Measurements from ENCODE around the gene AGPAT4. TPM values are rescaled to one million over a fixed set of nuclear protein-coding genes. Genes with fewer than 3 reads are reported as not detected.

The AGPAT4 gene
- polyA plus RNA-seq, 3 donors: 1.1 to 3.7 (median 1.6) TPM

DNA sequence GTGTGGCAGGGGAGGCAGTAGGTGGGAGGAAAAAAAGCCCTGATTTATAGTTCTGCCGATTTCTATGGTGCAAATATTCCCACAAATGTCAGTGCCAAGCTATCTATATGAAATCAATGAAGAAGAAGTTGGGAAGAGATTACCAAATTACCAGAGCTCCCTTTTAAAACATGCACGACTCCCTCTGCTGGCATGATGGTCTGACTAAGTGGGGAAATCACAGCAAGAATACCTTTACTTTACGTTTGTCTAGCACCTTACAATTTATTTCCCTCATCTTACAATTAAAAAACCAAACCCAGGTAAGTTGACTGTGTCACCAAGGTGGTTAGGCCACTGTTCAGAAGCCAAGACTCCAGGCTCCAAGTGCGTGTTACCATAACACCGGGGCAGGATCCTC lies 55.6 kb downstream of the AGPAT4 start:
- WGBS, 3 donors: 91 to 96% (median 92%) methylated on average over 5 of the region's 5 CpGs
- no peak overlapping the region for H3K27ac ChIP-seq (ENCODE audit: low read depth, low read length)

DNA sequence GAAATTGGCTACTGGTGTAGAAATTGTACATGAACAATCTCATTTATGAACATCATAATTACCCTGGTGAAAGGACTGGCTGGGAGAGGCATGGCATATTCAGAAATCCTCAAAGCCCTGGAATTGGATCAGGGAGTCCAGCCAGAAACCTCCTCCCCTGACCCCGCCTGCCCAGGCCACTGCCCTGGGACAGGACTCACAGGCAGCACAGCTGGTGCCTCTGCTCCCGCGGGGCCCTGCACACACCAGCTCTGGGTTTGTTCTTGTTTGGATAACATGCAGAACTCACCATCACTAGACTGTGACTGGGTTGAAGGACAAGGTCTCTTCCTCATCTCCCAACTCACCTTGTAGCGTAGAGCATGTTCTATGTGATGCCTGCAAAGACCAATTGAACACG lies 56.2 kb downstream of the AGPAT4 start:
- H3K27ac ChIP-seq (ENCODE audit: low read depth, low read length): no peak overlapping the region
- 96 to 97% (median 97%) methylated on average over 5 of the region's 5 CpGs for WGBS, 3 donors

DNA sequence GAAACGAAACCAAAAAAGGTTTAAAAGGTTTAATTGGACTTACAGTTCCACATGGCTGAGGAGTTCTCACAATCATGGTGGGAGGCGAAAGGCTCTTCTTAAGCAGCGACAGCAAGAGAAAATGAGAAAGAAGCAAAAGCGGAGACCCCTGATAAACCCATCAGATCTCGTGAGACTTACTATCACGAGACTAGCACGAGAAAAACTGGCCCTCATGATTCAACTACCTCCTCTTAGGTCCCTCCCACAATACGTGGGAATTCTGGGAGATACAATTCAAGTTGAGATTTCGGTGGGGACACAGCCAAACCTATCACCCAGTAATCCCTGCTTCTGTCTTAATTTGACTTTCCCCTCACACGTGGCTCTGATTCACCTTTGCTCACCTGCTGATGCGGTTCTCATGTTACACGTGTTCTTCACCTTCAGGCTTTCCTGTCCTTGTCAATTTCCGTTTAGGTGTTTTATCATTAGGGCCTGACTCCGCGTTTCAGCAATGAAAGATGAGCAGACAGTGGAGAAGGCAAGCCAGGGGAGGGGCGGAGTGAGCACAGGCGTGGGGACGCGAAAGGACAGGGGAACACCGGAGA lies 57.1 kb downstream of the AGPAT4 start:
- H3K27ac ChIP-seq (ENCODE audit: low read depth, low read length): no peak overlapping the region
- 96% methylated on average over 20 of the region's 20 CpGs for WGBS, 3 donors

DNA sequence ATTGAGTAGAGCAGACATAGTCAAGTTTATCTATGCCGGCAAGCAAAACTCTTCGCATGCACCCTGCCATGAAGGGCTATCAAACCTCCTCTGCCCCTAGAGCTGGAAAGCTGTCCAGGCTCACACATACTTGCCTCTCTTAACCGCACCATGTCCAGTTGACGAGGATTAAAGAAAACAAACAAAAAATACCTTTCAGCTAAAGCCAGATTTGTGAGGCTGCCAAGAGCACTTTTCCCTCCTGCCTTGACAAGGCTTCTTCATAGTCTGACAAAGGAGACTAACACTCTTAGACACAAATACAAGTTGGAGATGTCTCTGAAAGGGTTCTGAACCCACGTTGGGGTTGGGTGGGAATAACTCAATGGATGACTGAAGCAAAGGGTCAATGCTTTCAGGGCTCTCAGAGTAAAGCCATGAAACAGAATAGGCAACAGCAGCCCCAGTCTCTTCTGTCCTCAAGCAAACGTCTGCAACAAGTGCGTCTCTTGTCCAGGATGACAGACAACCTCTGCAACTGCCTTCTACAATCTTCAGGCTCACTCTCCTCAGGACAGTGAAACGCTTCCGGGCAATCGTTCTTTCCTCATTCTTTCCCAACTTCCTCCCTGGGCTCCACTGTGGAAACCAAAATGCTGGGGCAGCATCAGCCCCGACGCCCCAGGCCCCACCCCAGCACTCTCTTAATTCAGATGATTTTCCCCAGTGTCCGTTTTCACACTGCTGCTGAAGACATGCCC lies 57.8 kb downstream of the AGPAT4 start:
- WGBS, 3 donors: 77 to 95% (median 79%) methylated on average over 13 of the region's 13 CpGs

DNA sequence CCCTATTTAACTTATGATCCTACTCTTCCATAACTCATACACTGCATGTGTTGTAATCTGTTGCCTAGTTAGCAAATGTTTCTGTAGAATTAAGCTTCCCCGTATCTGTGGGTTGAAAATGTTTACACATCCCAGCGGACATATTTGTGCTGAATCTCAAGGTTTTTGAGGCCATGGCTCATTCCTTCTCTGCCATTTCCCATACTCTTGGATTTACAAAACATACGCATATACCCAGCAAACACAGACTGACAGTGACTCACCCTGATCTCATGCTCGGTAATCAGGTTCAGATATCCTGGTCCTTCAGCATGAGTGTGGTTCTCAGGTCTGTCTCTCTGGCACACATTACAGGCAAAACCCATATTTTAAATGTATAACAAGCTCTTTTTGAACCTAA lies 58.7 kb downstream of the AGPAT4 start:
- WGBS, 3 donors: 68 to 80% (median 74%) methylated on average over 4 of the region's 4 CpGs

More for the DNA sequence above, 57.8 kb downstream of the AGPAT4 start:
- no peak overlapping the region for H3K27ac ChIP-seq (ENCODE audit: low read depth, low read length)

DNA sequence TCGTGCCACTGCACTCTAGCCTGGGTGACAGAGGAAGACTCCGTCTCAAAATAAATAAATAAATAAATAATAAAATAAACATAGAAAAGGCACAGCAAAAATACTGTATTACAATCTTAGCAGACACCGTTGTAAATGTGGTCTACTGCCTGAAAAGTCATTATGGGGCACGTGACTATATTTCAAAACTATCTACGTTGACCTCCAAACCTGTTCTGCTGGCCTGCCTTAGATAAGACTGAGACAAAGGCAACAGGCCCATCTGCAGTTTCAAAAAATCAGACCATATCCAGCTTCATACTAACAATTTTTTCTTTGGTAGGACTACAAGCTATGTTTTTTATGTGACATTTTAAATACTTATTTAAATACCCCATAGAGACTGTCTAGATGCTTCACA lies 59.1 kb downstream of the AGPAT4 start:
- 67 to 93% (median 79%) methylated on average over 5 of the region's 5 CpGs for WGBS, 3 donors
- H3K27ac ChIP-seq (ENCODE audit: low read depth, low read length): no peak overlapping the region

More for the DNA sequence above, 58.7 kb downstream of the AGPAT4 start:
- H3K27ac ChIP-seq (ENCODE audit: low read depth, low read length): no peak overlapping the region

DNA sequence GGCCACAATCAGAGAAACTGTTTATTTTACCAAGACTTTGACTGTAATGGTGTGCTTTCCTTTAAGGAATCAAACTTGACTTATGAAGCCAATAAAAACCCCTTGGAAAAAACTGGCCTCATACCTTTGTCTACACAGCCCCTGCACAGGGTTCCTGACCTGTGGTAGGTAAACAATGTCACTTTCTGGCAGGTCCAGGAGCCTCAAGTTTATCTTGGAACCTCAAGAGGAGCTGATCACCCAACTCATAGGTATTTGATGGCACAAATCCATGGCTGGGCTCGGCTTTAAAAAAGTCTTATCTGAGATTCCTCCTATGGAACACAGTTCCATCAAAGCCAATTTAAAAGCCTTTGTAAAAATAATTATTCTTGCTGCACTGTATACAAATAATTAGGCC lies 61.0 kb downstream of the AGPAT4 start:
- H3K27ac ChIP-seq (ENCODE audit: low read depth, low read length): no peak overlapping the region
- 38 to 88% (median 86%) methylated on average over 1 of the region's 1 CpG for WGBS, 3 donors

DNA sequence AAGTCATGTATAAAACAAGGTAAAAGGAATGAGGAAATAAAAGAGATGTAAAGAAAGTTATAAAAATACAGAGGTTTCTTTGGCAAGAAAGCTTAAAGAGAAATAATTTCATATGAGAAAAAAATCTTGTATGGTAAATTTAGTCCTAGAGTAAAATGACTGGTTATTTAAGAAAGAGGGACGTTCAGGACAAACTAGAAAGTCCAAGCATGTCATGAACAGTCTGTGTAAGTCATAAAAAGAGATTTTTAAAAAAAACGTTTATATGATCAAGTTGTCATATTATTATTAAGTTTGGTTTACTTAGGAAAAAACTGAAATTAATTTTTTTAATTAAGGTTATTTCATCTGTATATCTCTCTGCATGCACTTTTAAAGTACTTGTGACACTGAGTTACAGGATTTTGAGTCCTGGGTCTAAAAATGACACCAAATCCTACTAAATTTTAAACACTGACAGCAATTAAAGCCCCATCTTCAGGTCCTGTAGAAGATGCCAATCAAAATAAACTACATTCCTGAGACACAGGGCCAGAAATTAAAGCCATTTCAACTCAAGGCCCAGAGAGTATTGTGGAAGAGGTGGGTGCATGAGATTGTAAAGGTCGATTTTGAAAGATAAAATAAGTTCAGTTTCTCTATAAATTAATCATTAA lies 62.4 kb downstream of the AGPAT4 start:
- no peak overlapping the region for H3K27ac ChIP-seq (ENCODE audit: low read depth, low read length)
- 76 to 89% (median 83%) methylated on average over 3 of the region's 3 CpGs for WGBS, 3 donors

DNA sequence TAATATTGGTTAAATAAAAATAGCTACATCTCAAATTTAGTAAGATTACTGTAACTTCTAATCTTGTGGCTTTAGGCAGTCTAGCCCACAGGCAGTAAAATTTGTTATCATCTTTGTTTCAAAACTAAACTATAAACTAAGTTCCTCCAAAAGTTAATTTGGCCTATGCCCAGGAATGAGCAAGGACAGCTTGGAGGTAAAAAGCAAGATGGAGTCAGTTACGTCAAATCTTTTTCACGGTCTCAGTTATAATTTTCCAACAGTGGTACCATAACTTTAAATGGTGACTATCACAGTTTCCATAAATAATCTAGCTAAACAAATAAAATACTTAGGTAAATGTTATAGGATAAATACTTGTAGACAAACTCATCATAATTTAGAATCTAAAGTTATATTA lies 63.0 kb downstream of the AGPAT4 start:
- no peak overlapping the region for H3K27ac ChIP-seq (ENCODE audit: low read depth, low read length)
- WGBS, 3 donors: 97 to 99% (median 98%) methylated on average over 2 of the region's 2 CpGs

DNA sequence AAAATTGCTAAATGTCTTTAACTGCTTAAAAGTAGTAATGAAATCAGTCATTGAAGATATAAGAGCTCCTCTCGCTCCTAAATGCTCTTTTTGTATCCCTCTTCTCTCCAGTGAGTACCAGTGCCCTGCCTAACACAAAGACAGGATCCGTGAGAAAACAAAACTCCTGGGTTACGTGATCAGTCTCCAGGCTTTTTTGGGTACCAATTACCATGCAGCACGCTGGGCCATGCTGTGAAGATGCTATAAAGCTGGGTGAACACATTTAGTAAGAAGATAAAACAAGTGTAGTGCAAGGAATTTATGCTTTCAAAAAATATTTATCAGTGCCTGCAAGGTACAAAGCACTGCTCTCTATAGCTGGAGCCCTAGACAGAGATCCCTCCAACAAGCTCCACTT lies 66.7 kb downstream of the AGPAT4 start:
- no peak overlapping the region for H3K27ac ChIP-seq (ENCODE audit: low read depth, low read length)
- 93 to 96% (median 94%) methylated on average over 4 of the region's 4 CpGs for WGBS, 3 donors

DNA sequence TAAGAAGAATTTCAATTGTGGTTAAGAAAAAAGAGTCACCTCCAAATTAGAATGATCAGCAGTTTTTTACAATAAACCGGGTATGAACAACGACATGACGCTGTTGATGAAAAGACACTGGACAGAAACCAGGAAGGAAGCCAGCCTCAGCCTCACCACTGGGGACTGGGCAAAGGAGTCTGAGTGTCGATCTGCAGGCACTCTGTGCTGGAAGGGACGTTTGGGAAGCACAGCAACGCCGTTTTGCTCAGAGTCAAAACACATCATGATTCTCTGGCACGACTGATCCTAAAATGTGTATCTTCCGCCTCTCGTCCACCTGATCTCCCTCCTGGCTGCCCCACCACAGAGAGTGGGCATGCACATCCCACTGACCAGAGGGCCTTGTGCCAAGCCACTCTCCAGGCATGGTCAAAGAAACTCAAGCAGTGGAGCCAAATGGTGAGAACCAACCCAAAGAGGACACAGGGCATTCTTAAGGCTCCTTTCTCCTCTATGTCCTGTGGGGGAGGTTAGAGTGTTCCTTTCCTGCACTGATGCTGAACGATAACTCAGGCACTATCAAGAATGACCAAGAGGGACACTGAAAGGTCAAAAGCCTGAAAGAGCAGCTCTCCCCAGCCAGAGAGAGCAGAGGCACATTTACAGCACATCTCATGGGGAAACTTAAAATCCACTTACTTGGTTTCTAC lies 68.8 kb downstream of the AGPAT4 start:
- H3K27ac ChIP-seq (ENCODE audit: low read depth, low read length): no peak overlapping the region
- 59 to 85% (median 74%) methylated on average over 11 of the region's 11 CpGs for WGBS, 3 donors

DNA sequence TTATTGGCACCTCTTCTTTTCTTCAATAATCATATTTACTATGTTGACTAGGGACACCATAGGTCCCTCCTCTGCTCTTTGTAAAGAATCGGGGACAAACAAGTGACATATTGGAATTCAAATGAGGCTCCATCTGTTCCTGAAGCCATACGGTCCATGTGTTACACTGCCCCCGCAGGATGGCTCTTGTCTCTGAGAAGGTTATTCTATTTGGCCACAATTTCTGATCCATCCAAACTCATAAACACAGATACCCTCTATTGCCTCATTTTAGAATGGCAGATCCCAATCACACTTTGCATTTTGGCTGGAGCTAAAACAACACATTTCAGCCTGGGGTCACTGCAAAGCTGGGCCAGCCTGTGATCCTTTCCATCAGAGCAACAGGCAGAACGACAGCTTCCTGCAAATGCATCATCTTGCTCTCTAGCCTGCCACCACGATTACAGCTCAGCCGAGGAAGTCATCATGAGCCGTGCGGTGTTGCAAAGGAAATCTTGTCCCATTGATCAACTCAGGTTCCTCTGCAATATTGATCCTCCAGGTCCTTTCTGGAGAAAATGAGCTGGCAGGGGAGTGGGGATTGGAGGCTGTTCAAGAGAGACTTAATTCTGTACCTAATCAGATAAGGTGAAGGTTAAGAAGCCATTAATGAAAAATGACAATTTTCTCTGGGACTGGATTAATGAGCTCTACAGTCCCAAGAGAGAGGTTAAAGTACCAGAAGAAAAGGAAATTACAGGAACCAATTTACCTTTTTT lies 73.1 kb downstream of the AGPAT4 start:
- no peak overlapping the region for H3K27ac ChIP-seq (ENCODE audit: low read depth, low read length)
- 64 to 76% (median 64%) methylated on average over 8 of the region's 8 CpGs for WGBS, 3 donors

DNA sequence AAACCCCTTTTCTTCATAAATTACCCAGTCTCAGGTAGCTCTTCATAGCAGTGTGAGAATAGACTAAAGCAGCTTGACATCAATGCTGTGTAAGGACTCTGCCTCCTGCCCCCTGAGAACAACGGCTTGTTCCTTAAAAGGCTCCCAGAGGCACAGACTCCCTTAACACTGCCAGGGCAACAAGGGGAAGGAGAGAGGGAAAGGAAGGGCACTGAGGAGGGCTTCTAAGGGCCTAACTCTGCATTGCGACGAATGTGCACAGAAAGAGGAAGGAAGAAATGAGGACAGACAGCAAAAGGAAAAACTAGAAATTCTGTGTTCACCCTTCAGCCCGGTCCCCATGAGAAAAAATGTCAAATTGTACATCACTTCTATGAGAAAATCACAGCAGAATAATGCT lies 74.0 kb downstream of the AGPAT4 start:
- WGBS, 3 donors: 50 to 93% (median 70%) methylated on average over 4 of the region's 4 CpGs
- H3K27ac ChIP-seq (ENCODE audit: low read depth, low read length): no peak overlapping the region

DNA sequence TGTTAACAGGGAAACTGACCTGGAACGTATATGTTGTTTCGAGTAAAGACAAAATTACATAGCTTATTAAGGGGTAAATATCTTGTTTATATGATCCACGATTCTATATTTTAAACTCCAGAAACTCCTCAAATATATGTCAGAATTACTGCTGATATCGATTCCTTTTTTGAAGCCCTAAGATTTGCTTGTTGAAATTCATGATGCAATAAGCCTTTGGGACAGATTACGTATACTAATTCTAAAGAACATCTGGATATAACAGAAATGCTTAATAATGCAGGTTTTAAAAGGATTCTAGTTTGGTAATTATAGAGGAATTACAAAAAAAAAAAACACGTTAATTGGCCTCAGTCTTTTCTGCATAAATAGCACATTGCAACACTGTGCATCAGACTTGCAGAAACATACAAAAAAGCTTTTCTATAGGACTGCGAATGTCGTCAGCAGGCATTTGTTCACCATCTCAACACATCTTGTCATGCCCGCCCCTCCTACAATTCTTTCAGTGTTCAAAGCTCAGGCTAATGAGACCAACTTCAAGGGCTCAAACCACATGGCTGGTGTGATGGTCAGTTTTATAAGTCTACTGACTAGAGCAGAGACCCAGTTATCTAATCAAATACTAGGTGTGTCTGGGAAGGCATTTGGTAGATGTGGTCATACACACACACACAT lies 74.9 kb downstream of the AGPAT4 start:
- H3K27ac ChIP-seq (ENCODE audit: low read depth, low read length): no peak overlapping the region
- 77 to 90% (median 78%) methylated on average over 9 of the region's 9 CpGs for WGBS, 3 donors

DNA sequence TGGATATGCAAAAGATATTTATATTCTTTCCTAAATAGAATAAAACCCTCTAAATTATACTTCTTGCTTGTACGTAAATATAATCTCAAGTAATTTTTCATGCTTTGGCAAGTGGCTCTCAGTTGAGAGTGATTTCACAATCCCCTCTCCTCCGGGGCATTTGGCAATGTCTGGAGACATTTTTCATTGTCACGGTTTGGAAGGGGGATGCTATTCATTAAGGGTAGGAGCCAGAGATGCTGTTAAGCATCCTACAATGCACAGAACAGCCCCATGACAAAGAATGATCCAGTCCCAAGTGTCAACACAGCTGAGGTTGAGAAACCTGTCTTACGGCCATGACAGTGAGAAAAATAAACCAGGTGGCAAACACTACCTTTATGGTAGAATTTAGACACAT lies 75.7 kb downstream of the AGPAT4 start:
- H3K27ac ChIP-seq (ENCODE audit: low read depth, low read length): no peak overlapping the region
- 31 to 63% (median 45%) methylated on average over 4 of the region's 4 CpGs for WGBS, 3 donors

DNA sequence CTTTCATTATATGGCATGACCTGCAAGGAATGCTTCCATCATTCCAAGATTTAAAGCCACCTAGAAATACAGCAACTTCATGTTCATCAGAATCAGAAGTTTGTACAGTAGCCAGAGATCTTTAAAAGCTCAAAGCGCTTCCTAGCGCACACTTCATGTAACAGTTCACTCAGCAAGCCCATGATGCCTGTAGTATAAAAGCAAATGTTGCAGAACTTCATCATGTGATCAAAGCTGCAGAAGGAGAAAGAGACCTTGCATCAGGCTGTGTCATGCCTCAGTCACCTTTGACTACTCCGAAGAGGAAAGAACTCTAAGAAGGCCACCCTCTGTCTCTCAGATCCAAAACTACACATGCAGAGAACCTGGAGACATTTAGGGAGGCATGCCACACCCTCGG lies 78.5 kb downstream of the AGPAT4 start:
- H3K27ac ChIP-seq (ENCODE audit: low read depth, low read length): no peak overlapping the region
- WGBS, 3 donors: 82 to 90% (median 85%) methylated on average over 4 of the region's 4 CpGs

DNA sequence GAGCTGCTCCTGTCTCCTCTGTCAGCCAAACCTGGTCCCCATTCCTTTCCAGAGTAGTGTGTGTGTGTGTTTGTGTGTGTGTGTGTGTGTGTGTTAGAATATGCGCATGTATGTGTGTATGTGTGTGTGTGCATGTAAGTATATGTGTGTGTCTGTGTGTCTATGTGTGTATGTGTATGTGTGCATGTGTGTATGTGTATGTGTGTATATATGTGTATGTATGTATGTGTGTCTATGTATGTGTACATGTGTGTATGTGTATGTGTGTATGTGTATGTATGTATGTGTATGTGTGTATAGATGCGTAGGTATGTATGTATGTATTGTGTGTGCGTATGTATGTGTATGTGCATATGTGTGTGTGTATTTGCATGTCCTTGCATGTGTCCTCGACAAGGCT lies 79.5 kb downstream of the AGPAT4 start:
- no peak overlapping the region for H3K27ac ChIP-seq (ENCODE audit: low read depth, low read length)
- WGBS, 3 donors: 93 to 97% (median 94%) methylated on average over 4 of the region's 4 CpGs
